GM04504 (cell line): Measurements from ENCODE around the gene AP4B1.
"Not testable (repeated sequence)": the region's sequence is repeated elsewhere in the genome, so short reads cannot be mapped to it uniquely, and the experiment has no call there.

Experiments used
- DNase-seq: peaks from one replicate; pipeline ENCODE4 v3.0.0-alpha.2; 2012; ENCODE audit warnings: low read depth

AP4B1 gene

DNA sequence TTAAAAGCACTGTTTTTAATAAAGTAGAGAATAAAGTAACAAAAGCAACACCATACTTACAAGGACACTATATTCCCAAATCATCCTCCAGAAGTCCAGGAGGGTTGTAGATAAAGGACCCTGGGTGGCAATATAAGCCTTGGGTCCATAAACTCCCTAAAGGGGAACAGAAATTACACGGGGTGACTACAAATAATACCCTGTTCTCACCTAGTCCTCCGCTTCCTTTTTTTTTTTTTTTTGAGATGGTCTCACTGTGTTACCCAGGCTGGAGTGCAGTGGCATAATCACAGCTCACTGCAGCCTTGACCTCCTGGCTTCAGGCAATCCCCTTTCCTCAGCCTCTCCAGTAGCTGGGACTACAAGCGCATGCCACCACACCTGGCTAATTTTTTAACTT is 46.2 kb downstream of the AP4B1 start:
- no peak for DNase-seq

DNA sequence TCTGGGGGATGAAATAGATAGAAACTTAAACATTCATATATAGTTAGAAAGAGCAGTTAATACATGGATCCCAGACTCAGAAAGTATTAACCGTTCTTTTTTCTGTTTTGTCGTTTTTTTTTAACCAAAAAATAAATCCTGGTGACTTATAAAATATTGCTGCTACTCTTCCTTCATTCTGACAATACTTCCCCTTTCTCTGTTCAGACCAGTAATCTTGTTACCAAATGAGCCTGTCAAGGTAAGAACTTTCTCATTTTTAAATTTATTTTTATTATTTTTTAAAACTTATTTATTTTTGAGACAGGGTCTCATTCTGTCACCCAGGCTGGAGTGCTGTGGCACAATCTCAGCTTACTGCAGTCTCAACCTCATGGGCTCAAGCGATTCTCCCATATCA is 46.8 kb downstream of the AP4B1 start:
- no peak for DNase-seq

DNA sequence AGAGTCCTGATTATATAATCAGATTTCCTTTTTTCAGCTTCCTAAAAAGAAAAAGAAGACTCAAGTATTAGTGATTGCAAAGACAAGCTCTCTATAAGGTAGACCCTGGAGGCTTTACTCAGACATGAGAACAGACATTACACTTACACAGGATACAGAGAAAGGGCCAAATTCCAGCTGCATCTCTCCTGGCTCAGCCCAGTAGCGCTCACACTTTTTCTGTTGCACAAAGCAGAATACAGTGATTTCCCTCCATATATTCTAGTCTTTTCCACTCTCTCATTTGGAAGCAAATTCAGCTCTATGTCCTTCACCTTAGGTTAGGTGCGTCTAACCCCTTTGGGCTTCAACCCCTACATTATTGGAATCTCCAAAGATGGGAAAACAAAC is 48.2 kb downstream of the AP4B1 start:
- no peak for DNase-seq

DNA sequence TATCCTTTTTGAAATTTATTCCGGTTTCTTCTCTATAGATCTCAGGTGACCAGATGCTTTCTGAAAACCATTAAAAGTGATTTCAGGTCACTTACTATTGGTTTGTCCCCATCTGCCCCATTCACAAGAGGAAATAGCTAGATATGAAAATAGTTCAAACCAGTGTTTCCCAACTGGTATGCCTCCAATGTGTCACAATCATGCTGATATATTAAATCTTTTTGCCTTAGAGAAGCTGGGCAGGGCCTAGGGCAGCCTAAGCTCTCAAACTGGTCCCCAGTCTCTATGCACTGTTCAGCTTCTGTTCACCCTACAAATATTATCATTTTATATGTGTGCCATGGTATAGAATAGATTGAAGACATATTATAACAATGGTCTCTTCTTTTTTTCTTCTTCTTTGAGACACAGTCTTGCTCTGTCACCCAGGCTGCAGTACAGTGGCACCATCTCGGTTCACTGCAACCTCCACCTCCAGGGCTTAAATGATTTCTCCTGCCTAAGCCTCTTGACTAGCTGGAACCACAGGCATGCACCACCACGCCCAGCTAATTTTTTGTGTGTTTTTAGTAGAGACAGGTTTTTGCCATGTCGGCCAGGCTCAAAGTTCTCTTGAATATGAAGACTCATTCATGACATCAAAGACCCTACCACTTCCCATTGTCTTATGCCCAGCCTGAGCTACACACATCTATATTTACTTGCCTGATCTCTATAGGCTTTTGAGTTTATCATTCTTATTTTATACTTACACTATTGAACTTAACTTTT is 48.8 kb downstream of the AP4B1 start:
- DNase-seq = no peak

DNA sequence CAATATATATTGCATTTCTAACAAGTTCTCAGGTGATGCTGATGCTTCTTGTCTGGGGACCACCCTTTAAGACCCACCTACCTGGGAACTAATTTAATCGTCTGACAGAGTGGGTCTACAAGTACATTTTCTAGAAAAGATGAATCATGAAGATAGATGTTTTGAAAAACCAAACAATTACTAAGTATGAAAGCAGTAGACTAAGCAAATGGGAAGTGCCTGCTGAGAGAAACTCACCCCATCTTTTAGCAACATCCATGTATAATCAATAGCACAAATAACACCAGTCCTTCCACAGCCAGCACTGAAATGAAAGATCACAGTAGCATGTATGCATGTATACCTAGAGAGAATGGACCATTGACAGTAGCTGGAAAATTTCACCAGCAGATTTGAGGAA is 50.4 kb downstream of the AP4B1 start:
- no peak for DNase-seq

DNA sequence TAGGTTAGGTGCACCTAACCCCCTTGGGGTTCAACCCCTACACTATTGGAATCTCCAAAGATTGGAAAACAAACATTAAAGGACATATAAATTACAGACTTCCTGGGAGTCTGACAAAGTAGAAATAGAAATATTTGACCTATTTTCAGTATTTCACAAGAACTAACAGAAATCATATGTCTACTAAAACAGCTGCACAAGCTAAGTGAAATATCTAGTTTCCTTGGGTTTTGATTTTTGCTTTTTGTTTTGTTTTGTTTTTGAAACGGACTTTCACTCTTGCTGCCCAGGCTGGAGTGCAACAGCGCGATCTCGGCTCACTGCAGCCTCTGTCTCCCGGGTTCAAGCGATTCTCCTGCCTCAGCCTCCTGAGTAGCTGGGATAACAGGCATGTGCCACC is 51.9 kb downstream of the AP4B1 start:
- not testable (repeated sequence) for DNase-seq

DNA sequence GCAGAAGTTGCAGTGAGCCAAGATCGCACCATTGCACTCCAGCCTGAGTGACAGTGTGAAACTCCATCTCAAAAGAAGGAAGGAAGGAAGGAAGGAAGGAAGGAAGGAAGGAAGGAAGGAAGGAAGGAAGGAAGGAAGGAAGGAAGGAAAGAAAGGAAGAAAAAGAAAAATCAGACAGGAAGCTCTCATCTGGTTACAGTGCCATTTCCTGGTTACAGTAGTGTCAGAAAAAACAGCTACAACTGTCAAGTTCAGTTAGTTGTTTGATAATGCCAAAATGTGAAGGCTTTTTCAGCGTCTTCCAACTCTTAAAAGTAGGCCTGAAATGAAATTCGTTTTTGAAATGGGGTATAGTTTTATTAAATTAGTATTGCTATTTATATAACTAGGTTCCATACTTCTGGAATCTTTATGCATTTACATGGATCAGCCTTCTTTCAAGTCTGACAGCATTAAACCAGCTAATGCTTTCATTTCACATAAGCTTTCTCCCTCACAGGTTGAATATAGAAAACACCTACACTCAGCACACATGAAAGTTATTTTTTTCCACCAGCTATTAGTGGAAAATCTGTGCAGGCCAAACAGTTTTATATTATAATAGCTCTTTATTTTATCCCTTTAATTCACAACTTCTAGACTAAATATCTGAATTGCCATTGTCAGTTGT is 54.3 kb downstream of the AP4B1 start:
- no peak for DNase-seq

DNA sequence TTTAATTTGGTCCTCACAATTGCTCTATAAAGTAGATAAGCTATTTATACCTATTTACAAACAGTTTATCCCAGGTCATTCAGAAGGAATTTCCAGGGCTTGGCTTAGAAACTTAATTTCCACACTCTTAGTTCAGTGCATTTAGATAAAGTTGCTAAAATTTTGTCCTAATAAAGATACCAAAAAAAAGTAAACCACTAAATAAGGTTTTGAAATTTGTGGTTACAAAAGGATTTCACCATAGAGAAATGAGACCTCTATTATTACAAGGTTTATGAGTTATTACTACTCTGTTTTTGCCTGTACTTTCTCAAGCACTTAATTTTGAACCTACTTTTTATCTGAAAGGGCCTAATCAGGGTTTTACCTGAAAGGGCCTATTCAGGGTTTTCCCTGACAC is 55.5 kb downstream of the AP4B1 start:
- no peak for DNase-seq

DNA sequence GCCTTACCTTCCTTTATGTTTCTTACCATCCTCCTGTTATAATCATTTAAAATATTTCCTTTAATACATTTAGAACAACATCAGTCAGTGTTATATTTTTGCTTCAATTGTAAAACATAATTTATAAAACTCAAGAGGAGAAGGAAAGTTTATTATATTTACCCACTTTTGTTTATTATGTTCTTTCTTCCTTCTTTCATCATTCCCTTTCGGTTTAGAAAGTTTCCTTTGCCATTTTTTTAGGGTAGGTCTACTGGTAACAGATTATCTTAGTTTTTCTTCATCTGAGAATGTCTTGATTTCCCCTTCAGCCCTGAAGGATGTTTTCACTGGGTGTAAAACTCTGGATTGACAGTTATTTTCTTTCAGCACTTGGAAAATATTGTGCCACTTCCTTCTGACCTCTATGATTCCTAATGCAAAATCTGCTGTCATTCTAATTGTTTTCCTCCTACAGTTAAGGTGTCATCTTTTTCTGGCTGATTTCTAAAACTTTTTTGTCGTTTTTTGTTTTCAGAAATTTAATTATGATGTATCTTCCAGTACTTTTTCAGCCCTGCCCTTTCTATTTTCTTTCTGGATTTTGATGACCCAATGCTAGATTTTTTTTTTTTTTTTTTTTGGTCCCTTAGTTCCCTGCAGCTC is 58.1 kb downstream of the AP4B1 start:
- no peak for DNase-seq
